Gastrocnemius medialis (tissue), 4 donors: ENCODE data around the gene ZBED1.

ENCODE experiments used
- CTCF ChIP-seq, 5 experiments: fragments of 450-650 bp in 3 of 5; fragments of 200-600 bp in 2 of 5; sonication (generic) in 2 of 5; IDR thresholded peaks in 4 of 5; conservative IDR thresholded peaks in 1 of 5; 1 replicate in 4 of 5; 2 replicates in 1 of 5; pipeline ENCODE4 v1.5.1; 2016 to 2019; ENCODE audit warnings: antibody characterized with exemption in 5 of 5, mild to moderate bottlenecking in 3 of 5, moderate library complexity in 3 of 5
- POLR2A ChIP-seq, 2 donors: fragments of 450-650 bp; IDR thresholded peaks; one replicate each; pipeline ENCODE4 v1.6.1; 2017; ENCODE audit warnings: antibody characterized with exemption in 2 of 2, mild to moderate bottlenecking in 2 of 2, moderate library complexity in 2 of 2

GRCh38 chrX:2523911-2524310, 23.1 kb upstream of the ZBED1 start:
- no peak for TF ChIP-seq CTCF (IDR thresholded peaks at IDR 0.05 in 4 of 5, conservative IDR thresholded peaks at IDR 0.05 in 1 of 5)
- TF ChIP-seq POLR2A (IDR thresholded peaks at IDR 0.05) = no peak
